Ovary (tissue), 3 donors: ENCODE data around the gene ENPP7.

Source experiments
- POLR2A ChIP-seq: fragments of 450-650 bp; IDR thresholded peaks from one replicate; pipeline ENCODE4 v1.6.1; 2017; ENCODE audit warnings: antibody characterized with exemption, mild to moderate bottlenecking, moderate library complexity
- TF ChIP-seq, protein P1 (sequence below), 3 donors: fragments of 450-650 bp in 2 of 3; fragments of 200-600 bp in 1 of 3; IDR thresholded peaks; one replicate each; pipeline versions ENCODE4 v1.5.1 to v1.8.0; 2016 to 2022; ENCODE audit warnings: antibody characterized with exemption in 3 of 3, mild to moderate bottlenecking in 1 of 3
- donor health status: DM: no; HTN: no; CAD: no.

GRCh38 chr17:79699386-79700036 lies 31.2 kb upstream of the ENPP7 start:
- TF ChIP-seq, protein P1, sequence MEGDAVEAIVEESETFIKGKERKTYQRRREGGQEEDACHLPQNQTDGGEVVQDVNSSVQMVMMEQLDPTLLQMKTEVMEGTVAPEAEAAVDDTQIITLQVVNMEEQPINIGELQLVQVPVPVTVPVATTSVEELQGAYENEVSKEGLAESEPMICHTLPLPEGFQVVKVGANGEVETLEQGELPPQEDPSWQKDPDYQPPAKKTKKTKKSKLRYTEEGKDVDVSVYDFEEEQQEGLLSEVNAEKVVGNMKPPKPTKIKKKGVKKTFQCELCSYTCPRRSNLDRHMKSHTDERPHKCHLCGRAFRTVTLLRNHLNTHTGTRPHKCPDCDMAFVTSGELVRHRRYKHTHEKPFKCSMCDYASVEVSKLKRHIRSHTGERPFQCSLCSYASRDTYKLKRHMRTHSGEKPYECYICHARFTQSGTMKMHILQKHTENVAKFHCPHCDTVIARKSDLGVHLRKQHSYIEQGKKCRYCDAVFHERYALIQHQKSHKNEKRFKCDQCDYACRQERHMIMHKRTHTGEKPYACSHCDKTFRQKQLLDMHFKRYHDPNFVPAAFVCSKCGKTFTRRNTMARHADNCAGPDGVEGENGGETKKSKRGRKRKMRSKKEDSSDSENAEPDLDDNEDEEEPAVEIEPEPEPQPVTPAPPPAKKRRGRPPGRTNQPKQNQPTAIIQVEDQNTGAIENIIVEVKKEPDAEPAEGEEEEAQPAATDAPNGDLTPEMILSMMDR (IDR thresholded peaks at IDR 0.05): no peak
- no peak for TF ChIP-seq POLR2A
